Stromal cell of bone marrow (primary cell): ENCODE data around the gene IRF9.

Experiments used
- DNase-seq: peaks from one replicate; pipeline ENCODE4 v3.0.0-alpha.2; 2012; ENCODE audit warnings: low read depth

Gene IRF9

GRCh38 chr14:24160850-24161804, at the start of gene IRF9:
Gene IRF9 (plus strand): TSS chr14:24161265. CDS start chr14:24162145, 880 bp downstream.
- peak; percentile 87 for DNase-seq

DNA sequence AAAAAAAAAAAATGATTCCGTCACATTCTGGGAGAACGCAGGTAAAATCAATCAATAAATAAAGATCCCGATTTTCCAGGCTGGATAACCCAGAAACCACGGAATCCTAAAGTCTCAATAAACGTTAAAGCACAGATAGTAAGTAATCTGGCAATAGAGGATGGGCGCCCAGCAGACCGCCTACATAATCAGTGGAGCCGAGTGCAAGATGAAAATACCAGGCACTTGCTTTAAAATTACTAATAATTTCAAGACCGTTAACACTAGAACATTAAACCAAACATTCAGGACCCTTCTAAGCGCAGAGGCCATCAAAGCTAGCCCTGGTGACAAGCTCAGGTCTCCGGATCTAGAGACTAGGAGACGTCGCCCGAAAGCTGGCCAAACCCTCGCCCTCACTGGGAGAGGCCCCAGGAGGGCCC, 47.7 kb upstream of the IRF9 start:
- DNase-seq = no peak

GRCh38 chr14:24113801-24114531, 47.1 kb upstream of the IRF9 start:
- peak; percentile 81 for DNase-seq

DNA sequence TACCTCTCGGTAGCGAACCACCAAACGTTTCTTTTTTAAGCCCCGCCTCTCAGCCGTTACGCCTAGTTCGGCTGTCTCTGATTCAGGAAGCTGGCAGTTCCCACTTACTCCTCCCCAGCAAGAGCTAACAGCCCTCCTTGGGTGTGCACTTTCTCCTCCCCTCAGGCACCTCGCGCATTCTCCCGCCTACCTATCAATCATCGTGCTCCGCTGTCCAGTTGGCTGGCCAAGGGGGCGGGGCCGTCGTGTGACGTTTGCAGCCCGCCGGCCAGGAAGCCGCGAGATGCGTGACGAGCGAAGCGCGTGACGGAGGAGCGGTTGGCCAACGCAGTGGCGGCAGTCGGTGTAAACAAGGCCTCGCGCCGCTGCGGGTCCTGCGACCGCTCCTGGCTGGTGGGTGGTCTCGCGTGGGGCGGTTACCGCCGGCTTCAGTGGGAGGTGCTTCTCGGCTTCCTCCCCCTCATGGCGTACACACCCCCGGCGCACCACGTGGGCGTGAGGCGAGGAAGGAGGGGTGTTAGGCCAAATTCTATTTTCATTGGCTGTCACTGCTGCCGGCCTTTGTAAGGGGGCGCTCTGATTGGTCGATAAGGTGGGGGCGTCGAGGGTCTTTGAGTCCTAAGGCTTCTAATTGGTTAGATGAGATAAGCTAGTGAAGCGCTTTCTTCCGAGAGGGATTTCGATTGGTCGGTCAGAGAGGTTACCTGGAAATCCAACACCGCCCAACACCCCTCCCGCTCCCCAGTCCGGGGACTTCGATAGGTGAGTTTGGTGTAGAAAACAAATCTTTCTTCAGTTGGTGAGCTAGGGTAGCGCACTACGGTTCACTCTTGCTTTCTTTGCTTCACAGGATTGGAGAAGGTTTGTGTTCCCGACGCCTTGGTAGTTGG, 46.3 kb upstream of the IRF9 start, which contains the start of the genes DCAF11 and NRL:
Gene DCAF11, plus strand, starts transcription at position 246 of the 890 bp plus-strand sequence. CDS start 818 bp downstream, outside the sequence.
Gene NRL, minus strand, starts transcription at position 418 of the 890 bp plus-strand sequence. CDS start 32,101 bp downstream, outside the sequence.
- DNase-seq = peak; percentile 99

DNA sequence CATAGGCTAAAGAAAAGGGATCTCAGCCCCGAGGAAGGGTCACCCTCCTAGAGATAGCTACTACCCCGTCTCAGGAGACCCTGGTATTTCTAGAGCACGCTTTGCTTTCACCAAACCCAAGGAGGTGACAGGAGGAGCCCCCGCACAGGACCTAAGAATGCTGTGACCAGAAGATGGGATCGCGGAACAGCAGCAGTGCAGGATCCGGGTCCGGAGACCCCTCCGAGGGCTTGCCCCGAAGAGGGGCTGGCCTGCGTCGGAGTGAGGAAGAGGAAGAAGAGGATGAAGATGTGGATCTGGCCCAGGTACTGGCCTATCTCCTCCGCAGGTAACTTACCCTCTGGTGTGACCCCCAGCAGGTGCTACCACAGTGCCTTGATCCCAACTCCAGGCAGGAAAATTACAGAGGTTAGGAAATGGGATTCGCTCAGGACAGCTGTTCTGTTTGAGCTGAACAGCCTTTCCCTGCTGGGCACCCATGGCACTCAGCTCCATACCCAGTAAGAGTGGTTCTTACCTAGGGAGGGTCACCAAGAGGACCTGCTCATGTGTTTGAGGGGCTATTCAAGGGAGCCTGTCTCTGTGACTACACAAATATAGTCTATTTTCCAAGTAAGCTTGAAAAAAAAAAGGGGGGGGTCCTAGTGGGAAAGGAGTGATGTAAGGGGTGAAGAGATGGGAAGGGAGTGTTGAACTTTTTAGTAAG, 45.5 kb upstream of the IRF9 start:
- no peak for DNase-seq

- DNase-seq = no peak
Measured at GRCh38 chr14:24116128-24116814, 44.8 kb upstream of the IRF9 start.

DNA sequence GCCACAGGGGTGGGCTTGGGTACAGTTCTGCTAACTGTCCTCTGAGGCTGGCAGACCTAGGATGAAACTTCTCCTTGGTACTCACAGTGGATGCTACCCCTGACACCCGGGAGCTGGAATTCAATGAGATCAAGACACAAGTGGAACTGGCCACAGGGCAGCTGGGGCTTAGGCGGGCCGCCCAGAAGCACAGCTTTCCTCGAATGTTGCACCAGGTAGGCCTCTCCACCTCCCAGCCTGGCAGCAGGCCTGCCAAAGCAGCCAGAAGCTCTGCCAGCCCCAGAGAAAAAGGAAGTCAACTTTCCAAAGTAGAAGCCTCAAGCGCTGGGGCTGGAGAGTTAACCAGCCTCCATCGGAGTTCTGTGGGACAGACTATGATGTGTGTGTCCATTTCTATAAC, 43.9 kb upstream of the IRF9 start:
- DNase-seq = no peak

DNA sequence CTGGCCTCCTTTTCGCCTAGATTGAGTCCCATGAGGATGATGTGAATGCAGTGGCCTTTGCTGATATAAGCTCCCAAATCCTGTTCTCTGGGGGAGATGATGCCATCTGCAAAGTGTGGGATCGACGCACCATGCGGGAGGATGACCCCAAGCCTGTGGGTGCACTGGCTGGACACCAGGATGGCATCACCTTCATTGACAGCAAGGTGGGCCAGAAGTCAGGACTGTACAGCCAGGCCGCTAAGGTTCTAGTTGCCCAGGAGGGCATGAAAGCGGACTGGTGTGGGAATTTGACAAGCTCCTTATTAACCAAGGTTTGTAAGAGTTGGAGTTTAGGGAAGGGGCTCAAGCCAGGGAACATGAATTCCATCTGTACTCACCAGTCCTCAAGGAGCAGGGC, 41.4 kb upstream of the IRF9 start:
- DNase-seq = no peak

- DNase-seq = no peak
Measured at GRCh38 chr14:24121210-24121609, 39.9 kb upstream of the IRF9 start.

DNA sequence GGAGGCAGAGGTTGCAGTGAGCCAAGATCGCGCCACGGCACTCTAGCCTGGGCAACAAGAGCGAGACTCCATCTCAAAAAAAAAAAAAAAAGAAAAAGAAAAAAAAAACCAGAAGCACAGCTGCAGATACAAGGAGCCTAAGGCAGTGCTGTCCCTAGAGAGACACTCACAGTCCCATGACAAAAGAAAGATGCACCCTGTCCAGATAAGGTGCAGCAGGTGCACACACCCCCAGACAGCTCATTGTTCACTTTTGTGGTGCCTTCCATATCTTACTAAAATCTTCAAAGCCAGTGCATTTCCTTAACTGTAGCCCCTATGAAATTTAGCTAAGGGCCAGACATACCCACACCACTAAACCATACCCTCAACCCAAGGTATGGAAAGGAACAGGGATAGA, 38.6 kb upstream of the IRF9 start:
- DNase-seq = no peak

DNA sequence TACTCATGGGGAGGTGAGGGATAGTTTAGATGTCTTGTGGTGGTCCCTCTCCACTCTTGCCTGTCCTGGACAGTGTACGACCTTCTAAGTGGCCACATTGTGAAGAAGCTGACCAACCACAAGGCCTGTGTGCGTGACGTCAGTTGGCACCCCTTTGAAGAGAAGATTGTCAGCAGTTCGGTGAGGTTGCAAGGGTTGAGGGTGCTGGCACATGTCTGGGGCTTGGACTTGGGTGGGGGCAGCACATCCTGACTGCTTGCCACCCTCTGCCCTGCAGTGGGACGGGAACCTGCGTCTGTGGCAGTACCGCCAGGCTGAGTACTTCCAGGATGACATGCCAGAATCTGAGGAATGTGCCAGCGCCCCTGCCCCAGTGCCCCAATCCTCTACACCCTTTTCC, 38.2 kb upstream of the IRF9 start:
- DNase-seq = no peak

GRCh38 chr14:24123424-24124417, 37.3 kb upstream of the IRF9 start:
- DNase-seq = no peak

GRCh38 chr14:24126939-24127338, 34.1 kb upstream of the IRF9 start:
- DNase-seq = no peak

DNA sequence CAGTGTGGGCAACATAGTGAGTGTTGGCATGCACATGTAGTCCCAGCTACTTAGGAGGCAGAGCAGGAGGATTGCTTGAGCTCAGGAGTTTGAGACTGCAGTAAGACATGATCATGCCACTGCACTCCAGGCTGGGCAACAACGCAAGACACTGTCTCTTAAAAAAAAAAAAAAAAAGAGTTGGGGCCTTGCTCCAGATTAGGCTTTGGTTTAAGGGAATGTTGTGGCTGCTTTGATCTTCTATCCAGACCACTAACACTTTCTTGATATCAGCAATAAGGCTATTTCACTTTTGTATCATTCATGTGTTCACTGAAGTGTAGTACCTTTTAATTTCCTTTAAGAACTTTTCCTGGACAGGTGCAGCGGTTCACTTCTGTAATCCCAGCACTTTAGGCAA, 33.4 kb upstream of the IRF9 start:
- no peak for DNase-seq

GRCh38 chr14:24129410-24129998, 31.6 kb upstream of the IRF9 start:
- no peak for DNase-seq

- no peak for DNase-seq
Measured at GRCh38 chr14:24130380-24130716, 30.7 kb upstream of the IRF9 start, which contains the start of gene FITM1. Gene FITM1 (plus strand): TSS chr14:24130659. CDS start chr14:24131564, 905 bp downstream.

DNA sequence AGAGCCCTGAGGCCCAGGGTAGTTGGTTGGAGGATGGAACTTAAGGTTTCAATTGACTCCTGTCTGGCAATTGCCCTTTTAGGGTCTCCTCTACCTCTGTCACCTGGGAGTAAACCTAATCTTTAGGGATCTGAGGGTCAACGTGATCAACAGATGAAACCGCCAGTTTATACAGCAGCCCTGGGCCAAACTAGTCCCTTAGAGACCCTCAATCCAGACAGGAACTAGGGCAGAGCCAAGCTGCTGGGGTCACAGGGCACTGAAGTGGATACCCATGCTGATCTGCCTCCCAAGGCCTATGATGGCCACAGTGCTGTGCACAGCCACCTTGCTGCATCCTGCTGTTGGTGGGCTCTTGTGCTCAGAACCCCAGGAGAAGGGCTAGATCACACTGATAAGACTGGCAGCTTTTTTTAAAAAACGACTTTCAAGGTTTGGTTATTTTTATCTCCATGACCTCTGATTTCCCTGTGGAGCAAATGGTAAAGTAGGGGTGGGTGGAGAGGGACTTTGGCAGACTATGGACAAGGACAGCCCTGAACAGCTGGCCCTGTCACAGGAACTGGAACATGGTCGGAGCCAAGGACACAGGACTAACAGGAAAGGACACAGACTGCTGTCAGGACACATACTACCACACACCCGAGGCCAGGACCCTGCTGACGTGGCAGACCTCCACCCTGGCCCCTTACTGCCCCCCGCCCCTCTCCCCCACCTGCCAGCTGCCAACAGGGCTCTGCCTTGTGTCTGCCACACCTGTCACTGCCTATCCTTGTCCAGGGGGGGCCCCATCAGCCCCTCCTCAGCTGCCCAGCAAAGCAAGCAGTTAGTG, 30.1 kb upstream of the IRF9 start:
- DNase-seq = no peak

- no peak for DNase-seq
Measured at GRCh38 chr14:24131549-24131966, 29.5 kb upstream of the IRF9 start.
